Mesenchymal stem cell (in vitro differentiated cells and primary cell): Measurements from ENCODE around the gene CFAP74.
"Not testable (repeated sequence)": the region's sequence is repeated elsewhere in the genome, so short reads cannot be mapped to it uniquely, and the experiment has no call there.

ENCODE experiments used
- DNase-seq: peaks from one replicate; pipeline ENCODE4 v3.0.0-alpha.2; 2013
- H2AFZ ChIP-seq: one replicate; pipeline ENCODE4 v1.6.1; 2013; ENCODE audit warnings: low read depth, mild to moderate bottlenecking, control low read depth, inconsistent platforms, low read length, moderate library complexity
- H2AK5ac ChIP-seq: 2 replicates; pipeline ENCODE4 v1.6.1; 2013; ENCODE audit warnings: low read length, moderate library complexity, mild to moderate bottlenecking, inconsistent platforms; ENCODE audit not compliant: severe bottlenecking
- H2BK120ac ChIP-seq: one replicate; pipeline ENCODE4 v1.6.1; 2013; ENCODE audit warnings: low read depth, mild to moderate bottlenecking, inconsistent platforms, low read length, moderate library complexity
- H2BK12ac ChIP-seq, 2 experiments: one replicate each; pipeline ENCODE4 v1.6.1; 2013; ENCODE audit warnings: inconsistent platforms in 2 of 2, low read length in 2 of 2, mild to moderate bottlenecking in 2 of 2, moderate library complexity in 2 of 2, control low read depth in 1 of 2
- H2BK15ac ChIP-seq: one replicate; pipeline ENCODE4 v1.6.1; 2013; ENCODE audit warnings: mild to moderate bottlenecking, low read depth, inconsistent platforms; ENCODE audit not compliant: poor library complexity, severe bottlenecking
- H2BK5ac ChIP-seq: 2 replicates; pipeline ENCODE4 v1.6.1; 2013; ENCODE audit warnings: low read depth, mild to moderate bottlenecking, low read length, control low read depth, inconsistent platforms; ENCODE audit not compliant: poor library complexity, severe bottlenecking
- H3K14ac ChIP-seq, 2 experiments: one replicate each; pipeline ENCODE4 v1.6.1; 2013; ENCODE audit warnings: inconsistent platforms in 2 of 2, low read length in 2 of 2, control low read depth in 1 of 2, mild to moderate bottlenecking in 1 of 2, moderate library complexity in 1 of 2
- H3K18ac ChIP-seq, 2 experiments: one replicate each; pipeline ENCODE4 v1.6.1; 2013; ENCODE audit warnings: inconsistent platforms in 2 of 2, low read length in 2 of 2, control low read depth in 1 of 2, low read depth in 1 of 2, mild to moderate bottlenecking in 1 of 2
- H3K23ac ChIP-seq, 2 experiments: one replicate each; pipeline ENCODE4 v1.6.1; 2013; ENCODE audit warnings: inconsistent platforms in 2 of 2, low read length in 2 of 2, mild to moderate bottlenecking in 2 of 2, moderate library complexity in 2 of 2, control low read depth in 1 of 2
- H3K27ac ChIP-seq: 2 replicates; pipeline ENCODE4 v1.5.1; 2013; ENCODE audit warnings: mild to moderate bottlenecking, moderate library complexity, low read length, control low read depth, inconsistent platforms; ENCODE audit not compliant: poor library complexity, severe bottlenecking
- H3K27me3 ChIP-seq, 2 experiments: 2 replicates each; pipeline versions ENCODE4 v1.6.1 to v1.7.0; 2013; ENCODE audit warnings: low read length in 2 of 2, mild to moderate bottlenecking in 2 of 2, moderate library complexity in 2 of 2, control low read depth in 1 of 2, inconsistent platforms in 1 of 2; ENCODE audit not compliant: control insufficient read depth in 1 of 2, insufficient read depth in 1 of 2
- H3K36me3 ChIP-seq, 2 experiments: 2 replicates each; pipeline versions ENCODE4 v1.6.1 to v1.7.0; 2013; ENCODE audit warnings: low read length in 2 of 2, control low read depth in 1 of 2, inconsistent platforms in 1 of 2, low read depth in 1 of 2, mild to moderate bottlenecking in 1 of 2; ENCODE audit not compliant: insufficient read depth in 2 of 2, control insufficient read depth in 1 of 2
- H3K4ac ChIP-seq, 2 experiments: one replicate each; pipeline ENCODE4 v1.6.1; 2013; ENCODE audit warnings: inconsistent platforms in 2 of 2, low read length in 2 of 2, mild to moderate bottlenecking in 2 of 2, moderate library complexity in 2 of 2, control low read depth in 1 of 2, low read depth in 1 of 2
- H3K4me1 ChIP-seq: 2 replicates; pipeline ENCODE4 v1.6.1; 2013; ENCODE audit warnings: low read depth, low read length, control low read depth; ENCODE audit not compliant: control insufficient read depth, insufficient read depth
- H3K4me2 ChIP-seq: 2 replicates; pipeline ENCODE4 v1.6.1; 2013; ENCODE audit warnings: low read length, mild to moderate bottlenecking, inconsistent platforms; ENCODE audit not compliant: poor library complexity, severe bottlenecking
- H3K4me3 ChIP-seq, 2 experiments: 2 replicates each; pipeline versions ENCODE4 v1.5.1 to v1.7.0; 2013; ENCODE audit warnings: low read length in 2 of 2, mild to moderate bottlenecking in 2 of 2, control low read depth in 1 of 2, low read depth in 1 of 2; ENCODE audit not compliant: insufficient read depth in 1 of 2
- H3K79me1 ChIP-seq: replicated peaks from 2 replicates; pipeline ENCODE4 v1.6.1; 2013; ENCODE audit warnings: mild to moderate bottlenecking, control low read depth, low read length, inconsistent platforms; ENCODE audit not compliant: poor library complexity, severe bottlenecking
- H3K9ac ChIP-seq: 2 replicates; pipeline ENCODE4 v1.7.0; 2013; ENCODE audit warnings: mild to moderate bottlenecking, low read length, moderate library complexity
- H3K9me3 ChIP-seq: 2 replicates; pipeline ENCODE4 v1.7.0; 2013; ENCODE audit warnings: mild to moderate bottlenecking, low read length; ENCODE audit not compliant: control insufficient read depth
- H4K8ac ChIP-seq: one replicate; pipeline ENCODE4 v1.6.1; 2013; ENCODE audit warnings: inconsistent platforms, mild to moderate bottlenecking, low read length, moderate library complexity
- H4K91ac ChIP-seq: one replicate; pipeline ENCODE4 v1.6.1; 2013; ENCODE audit warnings: mild to moderate bottlenecking, low read length, inconsistent platforms
- WGBS: methylation state at CpG from one replicate; pipeline ENCODE4 v1.1.7; 2013; ENCODE audit warnings: mixed read lengths; 5-methylcytosine and 5-hydroxymethylcytosine counted together

CFAP74 gene

DNA sequence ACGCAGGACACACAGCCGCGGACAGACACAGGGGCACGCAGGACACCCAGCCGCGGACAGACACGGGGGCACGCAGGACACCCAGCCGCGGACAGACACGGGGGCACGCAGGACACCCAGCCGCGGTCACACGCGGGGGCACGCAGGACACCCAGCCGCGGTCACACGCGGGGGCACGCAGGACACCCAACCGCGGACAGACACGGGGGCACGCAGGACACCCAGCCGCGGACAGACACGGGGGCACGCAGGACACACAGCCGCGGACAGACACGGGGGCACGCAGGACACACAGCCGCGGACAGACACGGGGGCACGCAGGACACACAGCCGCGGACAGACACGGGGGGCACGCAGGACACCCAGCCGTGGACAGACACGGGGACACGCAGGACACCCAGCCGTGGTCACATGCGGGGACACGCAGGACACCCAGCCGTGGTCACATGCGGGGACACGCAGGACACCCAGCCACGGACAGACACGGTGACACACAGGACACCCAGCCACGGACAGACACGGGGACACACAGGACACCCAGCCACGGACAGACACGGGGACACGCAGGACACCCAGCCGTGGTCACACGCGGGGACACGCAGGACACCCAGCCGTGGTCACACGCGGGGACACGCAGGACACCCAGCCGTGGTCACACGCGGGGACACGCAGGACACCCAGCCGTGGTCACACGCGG lies 21.8 kb downstream of the CFAP74 start:
- not testable (repeated sequence) for H3K27me3 ChIP-seq, H3K4me2 ChIP-seq, H3K18ac ChIP-seq, H3K9me3 ChIP-seq, H3K9ac ChIP-seq, H3K23ac ChIP-seq, H2AFZ ChIP-seq, H3K4me3 ChIP-seq, H3K36me3 ChIP-seq, H3K27ac ChIP-seq, H2BK12ac ChIP-seq, H2AK5ac ChIP-seq, H3K14ac ChIP-seq, DNase-seq, H2BK5ac ChIP-seq, H2BK120ac ChIP-seq, H2BK15ac ChIP-seq, H3K4me1 ChIP-seq, H3K79me1 ChIP-seq, H4K91ac ChIP-seq, H3K4ac ChIP-seq, H4K8ac ChIP-seq
- 96% methylated on average over 67 of the region's 73 CpGs for WGBS

DNA sequence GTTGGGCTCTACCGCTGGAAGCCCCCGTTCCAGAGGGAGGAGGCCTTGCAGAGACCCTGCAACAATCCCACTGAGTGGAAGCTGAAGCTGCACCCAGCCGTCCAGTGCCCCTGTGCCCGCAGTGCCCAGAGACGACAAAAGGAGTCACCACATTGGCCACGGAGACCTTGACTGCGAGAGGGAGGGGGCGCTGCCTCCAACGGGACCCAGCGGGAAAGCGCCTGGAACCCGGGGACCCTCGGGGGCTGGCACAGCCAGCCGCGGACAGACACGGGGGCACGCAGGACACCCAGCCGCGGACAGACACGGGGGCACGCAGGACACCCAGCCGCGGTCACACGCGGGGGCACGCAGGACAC lies 22.5 kb downstream of the CFAP74 start:
- no peak overlapping the region for H2BK12ac ChIP-seq
- H3K4me1 ChIP-seq, result peaks cover 2% of the 10 kb centered on the region
- H4K8ac ChIP-seq, result no peak overlapping the region
- no peak overlapping the region for H2AK5ac ChIP-seq
- H3K36me3 ChIP-seq, result no peaks in the 10 kb centered on the region
- H2BK120ac ChIP-seq, result no peak overlapping the region
- H3K27ac ChIP-seq, result no peak overlapping the region
- no peak overlapping the region for H4K91ac ChIP-seq
- no peak overlapping the region for H3K4ac ChIP-seq
- H3K23ac ChIP-seq, result no peak overlapping the region
- H3K14ac ChIP-seq, result no peak overlapping the region
- no peak for DNase-seq
- H2BK5ac ChIP-seq, result no peak overlapping the region
- H3K27me3 ChIP-seq, result peaks cover 4 to 7% of the 10 kb centered on the region in 2 experiments
- H2BK15ac ChIP-seq, result no peak overlapping the region
- no peak overlapping the region for H3K4me3 ChIP-seq
- H2AFZ ChIP-seq, result no peak overlapping the region
- H3K9me3 ChIP-seq, result no peaks in the 10 kb centered on the region
- 95% methylated on average over 26 of the region's 26 CpGs for WGBS
- no peak overlapping the region for H3K4me2 ChIP-seq
- no peak overlapping the region for H3K18ac ChIP-seq
- no peaks in the 10 kb centered on the region for H3K79me1 ChIP-seq
- H3K9ac ChIP-seq, result no peak overlapping the region

DNA sequence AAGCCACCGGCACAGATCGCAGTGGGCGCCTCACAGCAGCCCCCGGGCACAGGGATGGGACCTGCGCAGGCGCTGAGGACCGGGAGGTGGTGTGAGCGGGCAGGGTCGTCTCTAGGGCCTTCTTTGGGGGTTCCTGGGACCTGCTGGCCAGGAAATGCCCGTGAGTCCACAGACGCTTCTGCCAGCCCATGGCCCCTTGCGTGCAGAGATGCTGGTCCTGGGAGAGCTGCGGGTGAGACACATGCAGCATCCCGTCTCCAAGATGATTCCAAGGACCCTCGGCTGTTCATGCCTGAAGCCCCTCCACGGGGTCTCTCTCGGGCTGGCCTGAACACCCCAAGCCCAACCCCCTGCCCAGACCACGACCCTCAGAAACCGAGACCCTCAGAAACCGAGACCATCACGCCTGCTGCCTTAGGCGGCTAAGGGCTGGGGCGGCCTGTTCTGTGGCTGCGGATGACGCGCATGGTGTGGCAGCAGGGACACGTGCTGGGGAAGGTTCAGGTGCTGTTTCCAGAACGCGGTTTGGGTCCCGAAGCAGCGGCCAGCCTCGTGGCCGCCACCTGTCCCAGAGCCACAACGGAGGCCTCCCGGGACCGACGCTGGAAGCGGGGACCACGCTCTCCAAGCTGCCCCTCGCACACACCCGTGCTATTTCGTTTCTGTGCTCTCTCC lies 23.0 kb downstream of the CFAP74 start:
- H3K18ac ChIP-seq, result no peak overlapping the region
- no peak overlapping the region for H2BK15ac ChIP-seq
- no peak overlapping the region for H3K4ac ChIP-seq
- H4K91ac ChIP-seq, result no peak overlapping the region
- no peak overlapping the region for H4K8ac ChIP-seq
- H2AK5ac ChIP-seq, result no peak overlapping the region
- no peak overlapping the region for H2AFZ ChIP-seq
- H3K4me3 ChIP-seq, result peak overlapping the region in 1 of 2 experiments; percentile 10
- peaks cover 4 to 11% of the 10 kb centered on the region in 2 experiments for H3K27me3 ChIP-seq
- DNase-seq, result no peak
- no peak overlapping the region for H3K4me2 ChIP-seq
- no peaks in the 10 kb centered on the region for H3K36me3 ChIP-seq
- no peaks in the 10 kb centered on the region for H3K9me3 ChIP-seq
- no peak overlapping the region for H2BK5ac ChIP-seq
- no peaks in the 10 kb centered on the region for H3K79me1 ChIP-seq
- no peak overlapping the region for H2BK12ac ChIP-seq
- no peak overlapping the region for H3K23ac ChIP-seq
- 93% methylated on average over 41 of the region's 42 CpGs for WGBS
- peaks cover 2% of the 10 kb centered on the region for H3K4me1 ChIP-seq
- no peak overlapping the region for H3K27ac ChIP-seq
- no peak overlapping the region for H2BK120ac ChIP-seq
- H3K9ac ChIP-seq, result no peak overlapping the region
- no peak overlapping the region for H3K14ac ChIP-seq

DNA sequence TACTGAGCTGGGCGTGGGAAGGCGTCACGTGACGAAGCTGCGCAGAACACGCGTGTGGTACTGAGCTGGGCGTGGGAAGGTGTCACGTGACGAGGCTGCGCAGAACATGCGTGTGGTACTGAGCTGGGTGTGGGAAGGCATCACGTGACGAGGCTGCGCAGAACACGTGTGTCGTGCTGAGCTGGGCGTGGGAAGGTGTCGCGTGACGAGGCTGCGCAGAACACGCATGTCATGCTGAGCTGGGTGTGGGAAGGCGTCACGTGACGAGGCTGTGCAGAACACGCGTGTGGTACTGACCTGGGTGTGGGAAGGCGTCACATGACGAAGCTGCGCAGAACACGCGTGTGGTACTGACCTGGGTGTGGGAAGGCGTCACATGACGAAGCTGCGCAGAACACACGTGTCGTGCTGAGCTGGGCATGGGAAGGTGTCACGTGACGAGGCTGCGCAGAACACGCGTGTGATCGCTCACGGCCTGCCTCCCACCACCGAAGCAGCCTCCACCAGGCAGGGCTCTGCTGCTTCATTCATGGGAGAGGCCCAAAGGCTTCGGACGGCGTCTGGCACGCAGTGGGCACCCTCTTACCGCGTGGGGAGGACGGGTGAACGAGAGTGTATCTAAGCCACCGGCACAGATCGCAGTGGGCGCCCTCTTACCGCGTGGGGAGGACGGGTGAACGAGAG lies 24.0 kb downstream of the CFAP74 start:
- Histone ChIP-seq H2BK120ac (no peak overlapping the region), H3K4me3 (no peak overlapping the region), H3K79me1 (no peaks in the 10 kb centered on the region), H4K8ac (no peak overlapping the region), H3K9ac (no peak overlapping the region), H4K91ac (no peak overlapping the region), H3K4me2 (no peak overlapping the region), H2AFZ (no peak overlapping the region), H2AK5ac (no peak overlapping the region), H3K9me3 (no peaks in the 10 kb centered on the region), H3K4ac (no peak overlapping the region), H2BK5ac (no peak overlapping the region), H2BK12ac (no peak overlapping the region), H3K27ac (no peak overlapping the region), H3K18ac (no peak overlapping the region), H3K27me3 (peaks cover 4 to 21% of the 10 kb centered on the region in 2 experiments), H3K23ac (peak overlapping the region in 1 of 2 experiments; percentile 48), H2BK15ac (no peak overlapping the region), H3K4me1 (peaks cover 2% of the 10 kb centered on the region), H3K36me3 (no peaks in the 10 kb centered on the region), H3K14ac (peak overlapping the region in 1 of 2 experiments; percentile 11)
- DNase-seq, result no peak
- 96% methylated on average over 48 of the region's 61 CpGs for WGBS
